HepG2 (cell line): ENCODE measurements around the gene USF2. TPM values are rescaled to one million over a fixed set of nuclear protein-coding genes. Genes with fewer than 3 reads are reported as not detected.

Experiments
- ATAC-seq: fragments of 200-7000 bp; cut with Tn5 transposase; 3 replicates; pipeline ENCODE4 v1.9.1; 2020; ENCODE audit warnings: mild to moderate bottlenecking, moderate library complexity
- BruUV-seq: library from RNA; stranded (reverse); fragments of 400-500 nt; replicated peaks from 2 replicates; lab custom pipeline; 2021; lab: Mats Ljungman, UMichigan
- CTCF ChIA-PET: fragments of 300-600 bp; formaldehyde crosslinking; extraction: SDS; loops from one replicate; lab custom pipeline; 2021; ENCODE audit warnings: low total read pairs, inconsistent platforms, low intra/inter-chr PET ratio; lab: Yijun Ruan, JAX
- POLR2A ChIA-PET: fragments of 350-600 bp; sonication (Branson Sonifier 250); formaldehyde crosslinking; loops from one replicate; lab custom pipeline; 2020; ENCODE audit warnings: antibody characterized with exemption, inconsistent platforms; lab: Yijun Ruan, JAX
- DNase-seq: peaks from one replicate; pipeline ENCODE4 v3.0.0-alpha.2; 2015; ENCODE audit warnings: low spot score
- FAIRE-seq: peaks from 3 replicates; lab custom pipeline; 2011; peaks lifted over from hg19 to GRCh38; lab: Jason Lieb, UNC
- H2AFZ ChIP-seq: one replicate; pipeline ENCODE4 v1.6.1; 2011; ENCODE audit warnings: low read length, inconsistent platforms
- H3K27ac ChIP-seq: fragments of 300-600 bp; 3 replicates; pipeline ENCODE4 v1.8.0; 2011; ENCODE audit warnings: mixed run types, mild to moderate bottlenecking, mixed read lengths, low read length, inconsistent platforms; ENCODE audit not compliant: insufficient read depth; ENCODE audit errors: extremely low read length
- H3K27me3 ChIP-seq, 2 experiments: fragments of 200-600 bp in 1 of 2; 2 replicates in 1 of 2; 3 replicates in 1 of 2; pipeline versions ENCODE4 v1.6.0 to v1.8.0; 2011; ENCODE audit warnings: low read length in 2 of 2, mild to moderate bottlenecking in 2 of 2, moderate library complexity in 2 of 2, inconsistent platforms in 1 of 2; ENCODE audit not compliant: insufficient read depth in 2 of 2, control insufficient read depth in 1 of 2
- H3K36me3 ChIP-seq, 2 experiments: fragments of 200-600 bp in 1 of 2; replicated peaks in 1 of 2; 2 replicates in 1 of 2; 3 replicates in 1 of 2; pipeline versions ENCODE4 v1.5.1 to v1.8.0; 2011; ENCODE audit warnings: low read length in 2 of 2, inconsistent platforms in 1 of 2; ENCODE audit not compliant: insufficient read depth in 2 of 2, control insufficient read depth in 1 of 2
- H3K4me1 ChIP-seq: 2 replicates; pipeline ENCODE4 v1.5.1; 2012; ENCODE audit warnings: low read length, inconsistent platforms; ENCODE audit not compliant: insufficient read depth
- H3K4me2 ChIP-seq: 2 replicates; pipeline ENCODE4 v1.6.0; 2011; ENCODE audit warnings: low read depth, low read length, inconsistent platforms
- H3K4me3 ChIP-seq, 3 experiments: fragments of 200-600 bp in 1 of 3; sonication (generic), shearing (Covaris generic) in 1 of 3; replicated peaks in 1 of 3; 2 replicates each; pipeline ENCODE4 v1.5.1; 2011 to 2016; ENCODE audit warnings: low read length in 3 of 3, inconsistent platforms in 2 of 3, low read depth in 2 of 3, mild to moderate bottlenecking in 2 of 3, control low read depth in 1 of 3, mixed read lengths in 1 of 3; ENCODE audit not compliant: insufficient read depth in 1 of 3
- H3K79me2 ChIP-seq: one replicate; pipeline ENCODE4 v1.6.1; 2011; ENCODE audit warnings: low read length, inconsistent platforms; ENCODE audit not compliant: insufficient read depth
- H3K9ac ChIP-seq: 2 replicates; pipeline ENCODE4 v1.6.0; 2011; ENCODE audit warnings: mild to moderate bottlenecking, low read depth, low read length, inconsistent platforms; ENCODE audit not compliant: insufficient read depth
- H3K9me3 ChIP-seq: 2 replicates; pipeline ENCODE4 v1.5.1; 2012; ENCODE audit warnings: mild to moderate bottlenecking, low read length
- H4K20me1 ChIP-seq: 2 replicates; pipeline ENCODE4 v1.6.0; 2011; ENCODE audit warnings: inconsistent platforms, mild to moderate bottlenecking, low read length, moderate library complexity; ENCODE audit not compliant: insufficient read depth
- FOXO1 ChIP-seq: sonication (generic); formaldehyde crosslinking; IDR thresholded peaks from 2 replicates; pipeline ENCODE4 v1.4.0; 2020; ENCODE audit warnings: missing genetic modification reagents
- GLMP ChIP-seq: sonication (generic); formaldehyde crosslinking; IDR thresholded peaks from 2 replicates; pipeline ENCODE4 v1.9.0; 2021; ENCODE audit warnings: missing genetic modification reagents, mild to moderate bottlenecking, borderline replicate concordance
- HIVEP1 ChIP-seq: sonication (generic); formaldehyde crosslinking; IDR thresholded peaks from 2 replicates; pipeline ENCODE4 v1.4.0; 2020; ENCODE audit warnings: mild to moderate bottlenecking, missing genetic modification reagents
- IRF2 ChIP-seq: IDR thresholded peaks from 2 replicates; pipeline ENCODE4 v1.6.1; 2018; ENCODE audit warnings: missing genetic modification reagents, missing compliant biosample characterization
- KMT2A ChIP-seq: sonication (generic); formaldehyde crosslinking; IDR thresholded peaks from 2 replicates; pipeline ENCODE4 v1.4.0; 2020; ENCODE audit warnings: missing genetic modification reagents
- MXD1 ChIP-seq: sonication (generic); formaldehyde crosslinking; IDR thresholded peaks from 2 replicates; pipeline ENCODE4 v1.4.0; 2020; ENCODE audit warnings: mild to moderate bottlenecking, missing genetic modification reagents
- NCOA5 ChIP-seq: sonication (generic); formaldehyde crosslinking; IDR thresholded peaks from 2 replicates; pipeline ENCODE4 v1.4.0; 2020; ENCODE audit warnings: missing genetic modification reagents
- PBX3 ChIP-seq: sonication (generic); formaldehyde crosslinking; IDR thresholded peaks from 2 replicates; pipeline ENCODE4 v1.8.1; 2023; ENCODE audit warnings: missing genetic modification reagents, inconsistent platforms, borderline replicate concordance
- SNAPC2 ChIP-seq: sonication (generic); formaldehyde crosslinking; IDR thresholded peaks from 2 replicates; pipeline ENCODE4 v1.8.1; 2022; ENCODE audit warnings: mild to moderate bottlenecking, missing genetic modification reagents
- TBX2 ChIP-seq: sonication (generic); formaldehyde crosslinking; IDR thresholded peaks from 2 replicates; pipeline ENCODE4 v1.5.0; 2020; ENCODE audit warnings: missing genetic modification reagents, mild to moderate bottlenecking, borderline replicate concordance
- TFAP4 ChIP-seq: sonication (generic); IDR thresholded peaks from 2 replicates; pipeline ENCODE4 v1.6.1; 2016; ENCODE audit warnings: low read depth, borderline replicate concordance
- ZBTB20 ChIP-seq: sonication (generic); formaldehyde crosslinking; IDR thresholded peaks from 2 replicates; pipeline ENCODE4 v1.8.1; 2023; ENCODE audit warnings: missing genetic modification reagents, low read depth, mild to moderate bottlenecking, borderline replicate concordance
- ZFP36L1 ChIP-seq: sonication (generic); formaldehyde crosslinking; IDR thresholded peaks from 2 replicates; pipeline ENCODE4 v1.8.0; 2022; ENCODE audit warnings: mild to moderate bottlenecking, missing genetic modification reagents, moderate library complexity
- ZNF432 ChIP-seq: sonication (generic); formaldehyde crosslinking; IDR thresholded peaks from 2 replicates; pipeline ENCODE4 v1.5.0; 2020; ENCODE audit warnings: missing genetic modification reagents, mild to moderate bottlenecking, borderline replicate concordance
- WGBS: methylation state at CpG from one replicate; pipeline ENCODE4 v1.1.6; 2017; ENCODE audit warnings: low lambda C conversion rate; 5-methylcytosine and 5-hydroxymethylcytosine counted together
- in situ Hi-C: cut with HindIII; loops from 2 replicates; pipeline ENCODE4 v1.10.0; 2017; ENCODE audit warnings: low pct_unique_long_range_greater_than_20kb; ENCODE audit not compliant: extremely low pct_ligation_motif_present
- intact Hi-C: fragments of 100-400 bp; cut with micrococcal nuclease; formaldehyde crosslinking; loops from one replicate; pipeline ENCODE4 v1.10.0; 2022; ENCODE audit not compliant: unreplicated experiment
- polyA plus RNA-seq, 8 experiments: library from polyadenylated mRNA; depleted of rRNA in 3 of 8; stranded (reverse) in 7 of 8; unstranded in 1 of 8; fragments of >200 nt; fragmentation: Illumina TruSeq in 4 of 8; extraction: Trizol in 4 of 8; gene quantifications; 2 replicates each; pipeline versions ENCODE4 v1.2.1 to v1.2.3, GENCODE V29; 2011 to 2016; ENCODE audit warnings: low read depth in 4 of 8, missing spikeins in 1 of 8, mixed read lengths in 1 of 8; ENCODE audit not compliant: insufficient read depth in 1 of 8
- total RNA-seq, 5 experiments: library from RNA; depleted of rRNA; stranded (reverse); fragments of >200 nt; fragmentation: Illumina TruSeq; extraction: Trizol; gene quantifications; 2 replicates each; pipeline ENCODE4 v1.2.3, GENCODE V29; 2016; ENCODE audit warnings: low read depth in 1 of 5

The USF2 gene
- total and polyA plus RNA-seq, 2 of the 13 experiments (the other 11 are each of a cell fraction or from before 2014, with no cell fraction given): 54.9 to 106 TPM

- TF ChIP-seq TFAP4: no peak
- TF ChIP-seq TBX2 (CRISPR knock-in tag): no peak
- TF ChIP-seq HIVEP1 (CRISPR knock-in tag): no peak
- TF ChIP-seq NCOA5 (CRISPR knock-in tag): no peak
- TF ChIP-seq, all 625 proteins: peak for 0
- H3K4me2 ChIP-seq: no peak overlapping the region
- H3K4me1 ChIP-seq: no peaks in the 10 kb centered on the region
- H3K9ac ChIP-seq: no peak overlapping the region
- 62% methylated on average over 4 of the region's 5 CpGs for WGBS
- no peak for DNase-seq
- peaks cover 0 to 6% of the 10 kb centered on the region in 2 experiments; a peak in 2 of 5 replicates for H3K27me3 ChIP-seq
- intact Hi-C loops: no loop called here
- no peaks in the 10 kb centered on the region for H4K20me1 ChIP-seq
- POLR2A ChIA-PET: no interaction called here
- no peak overlapping the region for H3K4me3 ChIP-seq
- no peak for FAIRE-seq
- BruUV-seq: no TSS peak
- CTCF ChIA-PET: no interaction called here
- ATAC-seq: no peak
- H3K36me3 ChIP-seq: no peaks in the 10 kb centered on the region
- in situ Hi-C loops: no loop called here
- no peaks in the 10 kb centered on the region for H3K9me3 ChIP-seq
- H3K27ac ChIP-seq: no peak overlapping the region
- H3K79me2 ChIP-seq: no peaks in the 10 kb centered on the region
- H2AFZ ChIP-seq: no peak overlapping the region
These were observed 42.0 kb upstream of the USF2 start for GRCh38 chr19:35226748-35227147.

- in situ Hi-C loops: no loop called here
- Histone ChIP-seq H3K4me3 (no peak within 1 kb of the TSS), H3K4me1 (peaks cover 8% of the 10 kb centered on the region; the same call in 1 of the 2 replicates), H2AFZ (no peak within 1 kb of the TSS), H3K36me3 (no peaks in the 10 kb centered on the region), H3K79me2 (no peaks in the 10 kb centered on the region), H4K20me1 (no peaks in the 10 kb centered on the region), H3K27me3 (peaks cover 0 to 6% of the 10 kb centered on the region in 2 experiments; a peak in 1 of 5 replicates), H3K9ac (no peak within 1 kb of the TSS), H3K9me3 (no peaks in the 10 kb centered on the region), H3K27ac (no peak within 1 kb of the TSS), H3K4me2 (no peak within 1 kb of the TSS)
- intact Hi-C loops: no loop called here
- WGBS: 45% methylated on average over 8 of the region's 14 CpGs
- DNase-seq: no peak
- POLR2A ChIA-PET: no interaction called here
- CTCF ChIA-PET: no interaction called here
- ATAC-seq: peak; percentile 39; the same call in 2 of the 3 replicates
- no TSS peak for BruUV-seq
- FAIRE-seq: no peak
- TF ChIP-seq IRF2 (CRISPR knock-in tag) (no peak), ZBTB20 (no peak), SNAPC2 (CRISPR knock-in tag) (no peak), ZNF432 (CRISPR knock-in tag) (no peak), ZFP36L1 (CRISPR knock-in tag) (no peak), MXD1 (CRISPR knock-in tag) (no peak), FOXO1 (CRISPR knock-in tag) (no peak), KMT2A (CRISPR knock-in tag) (no peak), GLMP (CRISPR knock-in tag) (no peak), PBX3 (no peak)
These were observed 40.4 kb upstream of the USF2 start, which contains the start of gene FAM187B for GRCh38 chr19:35228177-35228930. Gene FAM187B, minus strand, starts transcription at chr19:35228739. Its CDS starts 59 bp downstream, at chr19:35228680.
